Prostate gland (tissue), 2 donors: ENCODE data around the gene XRCC2.

ENCODE experiments used
- POLR2AphosphoS5 ChIP-seq: sonication (generic); formaldehyde crosslinking; IDR thresholded peaks from one replicate; pipeline ENCODE4 v1.6.1; 2017; ENCODE audit warnings: antibody characterized with exemption
- TF ChIP-seq, protein P1 (sequence below), 4 experiments: fragments of 200-600 bp in 2 of 4; fragments of 450-650 bp in 2 of 4; sonication (generic) in 2 of 4; IDR thresholded peaks; 1 replicate in 3 of 4; 2 replicates in 1 of 4; pipeline ENCODE4 v1.5.1; 2016 to 2019; ENCODE audit warnings: antibody characterized with exemption in 4 of 4, mild to moderate bottlenecking in 2 of 4, moderate library complexity in 2 of 4

DNA sequence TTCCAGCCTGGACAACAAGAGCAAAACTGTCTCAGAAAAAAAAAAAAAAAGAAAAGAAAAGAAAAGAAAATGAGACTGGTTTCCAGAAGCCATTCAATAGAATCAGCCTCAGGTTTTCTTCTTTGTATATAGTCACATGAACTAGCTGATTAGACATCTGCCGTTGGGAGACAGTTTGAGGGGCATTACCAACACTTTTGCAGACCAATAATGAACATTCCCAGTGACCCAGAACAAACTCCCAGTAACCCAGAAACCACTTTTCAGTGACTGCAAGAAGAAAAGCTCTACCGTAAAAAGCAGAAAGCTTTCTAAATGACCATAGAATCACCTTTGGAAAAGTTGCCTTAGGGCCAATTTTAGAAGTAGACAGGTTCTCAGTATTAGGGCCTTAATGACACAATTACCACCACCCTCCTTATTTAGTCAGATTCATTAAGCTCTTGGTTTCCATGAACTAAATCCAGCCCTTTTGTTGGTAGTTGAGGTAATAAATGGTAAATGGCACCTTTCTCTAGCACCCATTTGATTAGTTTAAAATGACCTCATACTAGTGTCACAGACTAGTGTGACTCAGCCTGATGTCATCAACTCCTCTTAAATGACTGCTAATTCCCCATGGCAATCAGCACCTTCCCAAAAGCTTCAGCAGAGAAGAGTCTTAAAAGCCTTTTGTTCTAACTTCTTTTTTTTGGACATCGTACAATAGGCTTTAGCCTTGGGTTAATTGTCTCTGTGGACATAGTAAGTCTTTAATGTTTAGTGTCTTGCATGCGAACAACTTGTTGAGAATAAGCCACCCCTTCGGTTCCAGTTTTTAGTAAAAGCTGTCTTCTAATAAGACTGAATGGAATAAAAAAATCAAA is 33.6 kb upstream of the XRCC2 start:
- TF ChIP-seq, protein P1, sequence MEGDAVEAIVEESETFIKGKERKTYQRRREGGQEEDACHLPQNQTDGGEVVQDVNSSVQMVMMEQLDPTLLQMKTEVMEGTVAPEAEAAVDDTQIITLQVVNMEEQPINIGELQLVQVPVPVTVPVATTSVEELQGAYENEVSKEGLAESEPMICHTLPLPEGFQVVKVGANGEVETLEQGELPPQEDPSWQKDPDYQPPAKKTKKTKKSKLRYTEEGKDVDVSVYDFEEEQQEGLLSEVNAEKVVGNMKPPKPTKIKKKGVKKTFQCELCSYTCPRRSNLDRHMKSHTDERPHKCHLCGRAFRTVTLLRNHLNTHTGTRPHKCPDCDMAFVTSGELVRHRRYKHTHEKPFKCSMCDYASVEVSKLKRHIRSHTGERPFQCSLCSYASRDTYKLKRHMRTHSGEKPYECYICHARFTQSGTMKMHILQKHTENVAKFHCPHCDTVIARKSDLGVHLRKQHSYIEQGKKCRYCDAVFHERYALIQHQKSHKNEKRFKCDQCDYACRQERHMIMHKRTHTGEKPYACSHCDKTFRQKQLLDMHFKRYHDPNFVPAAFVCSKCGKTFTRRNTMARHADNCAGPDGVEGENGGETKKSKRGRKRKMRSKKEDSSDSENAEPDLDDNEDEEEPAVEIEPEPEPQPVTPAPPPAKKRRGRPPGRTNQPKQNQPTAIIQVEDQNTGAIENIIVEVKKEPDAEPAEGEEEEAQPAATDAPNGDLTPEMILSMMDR (IDR thresholded peaks at IDR 0.05) = no peak
- no peak for TF ChIP-seq POLR2AphosphoS5
